BJ (cell line): Measurements from ENCODE around the gene PTPRB. TPM values are rescaled to one million over a fixed set of nuclear protein-coding genes. Genes with fewer than 3 reads are reported as not detected.

Experiments used
- CTCF ChIA-PET: fragments of 350-600 bp; formaldehyde crosslinking; extraction: SDS; loops from one replicate; lab custom pipeline; 2021; ENCODE audit warnings: antibody characterized with exemption, inconsistent platforms; lab: Yijun Ruan, JAX
- POLR2A ChIA-PET: fragments of 300-600 bp; sonication (Branson Sonifier 250); formaldehyde crosslinking; extraction: SDS; loops from one replicate; lab custom pipeline; 2021; ENCODE audit warnings: antibody characterized with exemption; lab: Charles Lee
- DNase-seq: peaks from one replicate; pipeline ENCODE4 v3.0.0-alpha.2; 2011; ENCODE audit warnings: low read depth
- H3K27me3 ChIP-seq: 2 replicates; pipeline ENCODE4 v1.6.0; 2011; ENCODE audit warnings: low read length; ENCODE audit not compliant: control insufficient read depth, insufficient read depth
- H3K36me3 ChIP-seq: 2 replicates; pipeline ENCODE4 v1.5.1; 2011; ENCODE audit warnings: low read length; ENCODE audit not compliant: control insufficient read depth, insufficient read depth
- H3K4me3 ChIP-seq: 2 replicates; pipeline ENCODE4 v1.5.1; 2011; ENCODE audit warnings: low read depth, mild to moderate bottlenecking, control low read depth, low read length
- polyA plus RNA-seq: library from polyadenylated mRNA; depleted of rRNA; stranded (reverse); fragments of >200 nt; gene quantifications from 2 replicates; pipeline ENCODE4 v1.2.3, GENCODE V29; 2011
- TF ChIP-seq, protein P1 (sequence below): IDR thresholded peaks from 2 replicates; pipeline ENCODE4 v1.5.1; 2011; ENCODE audit warnings: low read depth, mild to moderate bottlenecking, control low read depth, inconsistent platforms, low read length, moderate library complexity; ENCODE audit not compliant: insufficient read depth

The PTPRB gene
- polyA plus RNA-seq, 1 experiment: 1.7 TPM

DNA sequence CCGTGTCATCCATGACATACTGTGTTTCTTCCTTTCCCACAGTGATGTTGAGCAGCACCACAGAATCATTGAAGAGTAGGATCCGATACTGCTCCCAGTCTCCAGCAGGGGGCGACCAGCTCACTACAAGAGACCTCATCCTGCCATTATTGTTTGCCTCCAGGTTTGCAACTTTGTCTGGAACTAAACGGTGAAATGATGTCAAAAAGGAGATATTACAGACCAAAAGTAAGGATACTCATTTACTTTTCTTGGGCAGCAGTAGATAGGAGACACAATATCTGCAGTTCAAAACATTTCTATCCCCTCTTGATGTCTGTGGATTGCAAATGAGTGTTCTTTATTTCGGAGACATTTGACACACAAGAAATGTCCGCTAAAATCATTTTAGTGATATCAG lies 47.2 kb downstream of the PTPRB start:
- no peak for DNase-seq
- no peaks in the 10 kb centered on the region for H3K27me3 ChIP-seq
- POLR2A ChIA-PET: no interaction called here
- TF ChIP-seq, protein P1, sequence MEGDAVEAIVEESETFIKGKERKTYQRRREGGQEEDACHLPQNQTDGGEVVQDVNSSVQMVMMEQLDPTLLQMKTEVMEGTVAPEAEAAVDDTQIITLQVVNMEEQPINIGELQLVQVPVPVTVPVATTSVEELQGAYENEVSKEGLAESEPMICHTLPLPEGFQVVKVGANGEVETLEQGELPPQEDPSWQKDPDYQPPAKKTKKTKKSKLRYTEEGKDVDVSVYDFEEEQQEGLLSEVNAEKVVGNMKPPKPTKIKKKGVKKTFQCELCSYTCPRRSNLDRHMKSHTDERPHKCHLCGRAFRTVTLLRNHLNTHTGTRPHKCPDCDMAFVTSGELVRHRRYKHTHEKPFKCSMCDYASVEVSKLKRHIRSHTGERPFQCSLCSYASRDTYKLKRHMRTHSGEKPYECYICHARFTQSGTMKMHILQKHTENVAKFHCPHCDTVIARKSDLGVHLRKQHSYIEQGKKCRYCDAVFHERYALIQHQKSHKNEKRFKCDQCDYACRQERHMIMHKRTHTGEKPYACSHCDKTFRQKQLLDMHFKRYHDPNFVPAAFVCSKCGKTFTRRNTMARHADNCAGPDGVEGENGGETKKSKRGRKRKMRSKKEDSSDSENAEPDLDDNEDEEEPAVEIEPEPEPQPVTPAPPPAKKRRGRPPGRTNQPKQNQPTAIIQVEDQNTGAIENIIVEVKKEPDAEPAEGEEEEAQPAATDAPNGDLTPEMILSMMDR: peak; percentile 91
- no peaks in the 10 kb centered on the region for H3K36me3 ChIP-seq
- CTCF ChIA-PET: interaction anchor here (0.6 to 9.5 kb wide), 7 partner anchors 13 to 711 kb away, joined by 3 to 117 read pairs (median 6); no protein-coding TSS in a partner anchor
- no peak overlapping the region for H3K4me3 ChIP-seq

DNA sequence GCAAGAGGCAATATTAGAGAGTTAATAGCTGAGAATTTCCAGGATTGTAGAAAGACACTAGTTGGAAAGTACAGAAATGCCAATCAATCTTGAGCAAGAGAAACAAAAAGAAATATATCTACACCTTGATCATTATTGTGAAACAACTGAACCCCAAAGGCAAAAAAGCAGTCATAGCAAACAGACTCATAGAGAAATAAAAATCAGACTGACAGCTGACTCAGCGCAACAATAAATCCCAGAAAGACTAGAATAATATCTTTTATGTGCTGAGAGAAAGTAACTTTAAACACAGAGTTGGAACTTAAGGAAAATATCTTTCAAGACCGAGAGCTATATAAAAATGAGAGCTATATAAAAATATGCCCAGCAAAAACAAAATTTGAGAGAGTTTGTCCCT lies 52.9 kb downstream of the PTPRB start:
- ChIA-PET CTCF (interaction anchor here (0.7 to 1.9 kb wide), 7 partner anchors 72 to 704 kb away, joined by 3 to 5 read pairs (median 4); no protein-coding TSS in a partner anchor), POLR2A (no interaction called here)
- H3K27me3 ChIP-seq: no peaks in the 10 kb centered on the region

DNA sequence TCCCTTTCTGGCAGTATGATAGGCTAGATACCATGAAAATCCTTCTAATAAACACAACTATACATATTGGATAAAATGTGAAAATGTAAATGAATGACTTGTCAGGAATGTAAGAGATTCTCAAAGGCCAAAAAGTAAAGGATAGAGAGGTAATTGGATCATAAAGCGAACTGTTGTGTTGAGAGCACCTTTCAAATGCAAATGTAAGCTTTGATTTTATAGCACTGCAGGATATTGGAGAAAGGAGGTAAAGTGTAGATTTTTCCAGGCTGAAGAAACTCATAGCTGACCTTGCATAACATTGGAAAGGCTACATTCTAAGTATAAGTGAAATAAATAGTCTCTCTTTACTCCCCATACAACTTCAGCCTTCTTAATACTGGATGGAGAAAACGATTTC lies 54.0 kb downstream of the PTPRB start:
- TF ChIP-seq, protein P1: no peak
- ChIA-PET POLR2A (no interaction called here), CTCF (interaction anchor here (1.0 to 1.3 kb wide), 4 partner anchors 136 to 704 kb away, joined by 3 to 5 read pairs (median 4); no protein-coding TSS in a partner anchor)
- Histone ChIP-seq H3K27me3 (no peaks in the 10 kb centered on the region), H3K36me3 (no peaks in the 10 kb centered on the region), H3K4me3 (no peak overlapping the region)
- no peak for DNase-seq

More for the DNA sequence above, 52.9 kb downstream of the PTPRB start:
- DNase-seq: no peak
- H3K36me3 ChIP-seq: no peaks in the 10 kb centered on the region
- H3K4me3 ChIP-seq: no peak overlapping the region
- TF ChIP-seq, protein P1: no peak

DNA sequence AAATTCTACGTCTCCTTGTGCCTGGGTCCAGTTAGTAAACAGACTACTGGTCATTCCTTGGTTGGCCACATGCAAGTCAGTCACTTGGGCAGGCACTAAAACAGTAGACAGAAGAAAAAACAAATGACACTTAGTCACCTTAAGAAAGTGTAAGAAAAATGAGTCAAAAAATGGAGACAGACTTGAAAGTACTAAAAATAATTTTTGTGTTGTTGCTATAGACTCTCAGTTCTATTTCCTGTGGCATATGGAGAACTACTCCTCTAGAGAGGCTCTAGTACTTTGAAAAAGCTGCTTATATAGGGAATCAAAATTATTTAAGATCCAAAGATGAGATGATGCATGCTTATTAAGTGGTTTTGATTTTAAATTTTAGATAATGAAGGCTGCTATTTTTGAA lies 56.0 kb downstream of the PTPRB start:
- no peak overlapping the region for H3K4me3 ChIP-seq
- no peaks in the 10 kb centered on the region for H3K36me3 ChIP-seq
- CTCF ChIA-PET: interaction anchor here (0.6 to 4.3 kb wide), 3 partner anchors 138 to 702 kb away, joined by 3 to 49 read pairs (median 7); no protein-coding TSS in a partner anchor
- POLR2A ChIA-PET: no interaction called here
- no peak for DNase-seq
- no peaks in the 10 kb centered on the region for H3K27me3 ChIP-seq
- TF ChIP-seq, protein P1: no peak

DNA sequence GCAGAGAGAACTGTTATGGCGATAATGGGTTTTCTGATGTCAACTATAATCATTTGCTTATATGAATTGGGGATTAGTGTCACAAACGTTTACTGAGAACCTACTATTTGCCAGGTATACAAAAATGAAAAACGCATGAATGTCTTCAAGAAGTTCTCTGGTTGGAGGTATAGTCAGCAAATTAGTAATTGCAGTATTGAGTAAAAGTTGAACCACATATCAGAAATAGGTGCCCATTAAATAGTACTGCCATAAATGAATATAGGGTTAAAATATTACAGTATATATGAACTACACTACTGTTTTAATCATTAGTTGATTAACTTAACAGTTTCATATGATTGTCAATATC lies 60.0 kb downstream of the PTPRB start:
- DNase-seq: no peak
- H3K36me3 ChIP-seq: no peaks in the 10 kb centered on the region
- no peaks in the 10 kb centered on the region for H3K27me3 ChIP-seq
- POLR2A ChIA-PET: interaction anchor here (0.7 kb wide), 1 partner anchor 23 kb away, joined by 16 read pairs; no protein-coding TSS in a partner anchor
- CTCF ChIA-PET: interaction anchor here (0.6 to 4.0 kb wide), 23 partner anchors 21 to 702 kb away, joined by 3 to 54 read pairs (median 3); partner anchors contain the start of genes CNOT2 and KCNMB4
- TF ChIP-seq, protein P1: no peak
- H3K4me3 ChIP-seq: no peak overlapping the region
